GM12891 (cell line): ENCODE data around the gene TEPSIN.

Source experiments
- POLR2A ChIP-seq: IDR thresholded peaks from 2 replicates; pipeline ENCODE4 v1.6.1; 2011; ENCODE audit warnings: low read depth, low read length, control low read depth
- POLR2AphosphoS5 ChIP-seq: IDR thresholded peaks from 2 replicates; pipeline ENCODE4 v1.6.1; 2011; ENCODE audit warnings: low read depth, low read length, control low read depth
- TAF1 ChIP-seq: IDR thresholded peaks from 2 replicates; pipeline ENCODE4 v1.6.1; 2011; ENCODE audit warnings: low read depth, low read length, control low read depth

DNA sequence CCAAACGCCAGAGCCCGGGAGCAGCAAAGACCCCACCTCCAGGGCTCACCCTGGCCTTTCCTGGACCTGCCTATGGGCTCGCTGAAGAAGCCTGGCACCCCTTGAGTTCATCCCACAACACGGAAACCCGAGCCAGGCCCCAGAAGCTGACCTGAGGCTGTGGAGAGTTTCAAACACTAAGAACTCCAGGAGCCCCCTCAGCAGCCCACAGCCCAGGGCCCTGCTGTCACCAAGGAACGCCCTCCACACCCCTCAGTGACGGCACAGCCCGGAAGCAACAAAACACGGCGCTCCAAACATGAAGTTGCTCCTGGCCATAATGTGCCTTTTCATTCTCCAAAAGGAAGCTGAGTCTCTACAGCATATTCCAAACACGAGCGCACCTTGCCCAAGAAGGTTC, 47.0 kb upstream of the TEPSIN start:
- TF ChIP-seq POLR2AphosphoS5 (no peak), TAF1 (no peak), POLR2A (no peak)
